ENCODE results near the gene IL19.

GRCh38 chr1:206728697-206728987 is 41.9 kb upstream of the IL19 start:
- no peak for TF ChIP-seq CTCF (IDR thresholded peaks at IDR 0.05; ENCODE audit: poor library complexity)
- no peak for TF ChIP-seq EZH2 (IDR thresholded peaks at IDR 0.05; ENCODE audit: borderline replicate concordance)
- TF ChIP-seq EZH2phosphoT487 (IDR thresholded peaks at IDR 0.05; ENCODE audit: low read depth, severe bottlenecking, unreplicated experiment) = no peak

Data from hepatocyte (in vitro differentiated cells).